Gastrocnemius medialis (tissue), 4 donors: Measurements from ENCODE around the gene ESYT2. TPM values are rescaled to one million over a fixed set of nuclear protein-coding genes. Genes with fewer than 3 reads are reported as not detected.
A peak's percentile ranks its signal among the peaks of the same experiment; 100 is the strongest.

Experiments used
- ATAC-seq, 2 donors: fragments of 150-250 bp; one replicate each; pipeline ENCODE4 v1.9.1; 2016
- DNase-seq, 2 donors: peaks; one replicate each; pipeline ENCODE4 v3.0.0-alpha.2; 2019
- H3K27ac ChIP-seq, 4 donors: fragments of 200-600 bp; sonication (generic); 1 replicate in 1 of 4; 2 replicates in 3 of 4; pipeline ENCODE4 v1.5.1; 2016 to 2018; ENCODE audit warnings: mild to moderate bottlenecking in 2 of 4, moderate library complexity in 1 of 4
- H3K27me3 ChIP-seq, 3 donors: fragments of 200-600 bp; sonication (generic) in 2 of 3; 1 replicate in 1 of 3; 2 replicates in 2 of 3; pipeline versions ENCODE4 v1.5.1 to v1.6.0; 2016 to 2019; ENCODE audit warnings: mild to moderate bottlenecking in 1 of 3, moderate library complexity in 1 of 3
- H3K36me3 ChIP-seq, 2 donors: fragments of 200-600 bp; sonication (generic) in 1 of 2; one replicate each; pipeline ENCODE4 v1.5.1; 2017 to 2018
- H3K4me1 ChIP-seq, 2 donors: fragments of 200-600 bp; sonication (generic) in 1 of 2; one replicate each; pipeline ENCODE4 v1.5.1; 2016 to 2017; ENCODE audit warnings: mild to moderate bottlenecking in 2 of 2
- H3K4me3 ChIP-seq, 4 donors: fragments of 200-600 bp; sonication (generic) in 3 of 4; 1 replicate in 1 of 4; 2 replicates in 3 of 4; pipeline ENCODE4 v1.5.1; 2016 to 2019; ENCODE audit warnings: mild to moderate bottlenecking in 2 of 4
- H3K9me3 ChIP-seq, 3 donors: fragments of 200-600 bp; sonication (generic) in 2 of 3; 1 replicate in 1 of 3; 2 replicates in 2 of 3; pipeline ENCODE4 v1.5.1; 2016 to 2019
- CTCF ChIP-seq, 5 experiments: fragments of 450-650 bp in 3 of 5; fragments of 200-600 bp in 2 of 5; sonication (generic) in 2 of 5; IDR thresholded peaks in 4 of 5; conservative IDR thresholded peaks in 1 of 5; 1 replicate in 4 of 5; 2 replicates in 1 of 5; pipeline ENCODE4 v1.5.1; 2016 to 2019; ENCODE audit warnings: antibody characterized with exemption in 5 of 5, mild to moderate bottlenecking in 3 of 5, moderate library complexity in 3 of 5
- POLR2A ChIP-seq, 2 donors: fragments of 450-650 bp; IDR thresholded peaks; one replicate each; pipeline ENCODE4 v1.6.1; 2017; ENCODE audit warnings: antibody characterized with exemption in 2 of 2, mild to moderate bottlenecking in 2 of 2, moderate library complexity in 2 of 2
- in situ Hi-C, 4 donors: fragments of 200-750 bp; cut with MboI; loops; one replicate each; pipeline versions ENCODE4 v1.15.0 to v1.8.0; 2017; ENCODE audit warnings: low sequenced_read_pairs in 4 of 4
- intact Hi-C: fragments of 100-400 bp; cut with DNase I; formaldehyde crosslinking; loops from one replicate; pipeline ENCODE4 v1.15.1; 2023; ENCODE audit warnings: low total_unique reads
- total RNA-seq, 4 donors: library from RNA; depleted of rRNA; stranded (reverse); fragments of >200 nt; gene quantifications; one replicate each; pipeline versions ENCODE4 v1.1.0 to v1.2.3, GENCODE V29; 2016

The ESYT2 gene
- total RNA-seq, 4 donors from 2014 or later = 67.5 to 106 (median 74.7) TPM

GRCh38 chr7:158695726-158696452 lies 133.4 kb downstream of the ESYT2 start:
- ATAC-seq (peak; percentile 60 to 92), DNase-seq (peak; percentile 30 to 69)
- Histone ChIP-seq H3K4me3 (peak overlapping the region in 1 of 4 donors; percentile 33), H3K36me3 (no peaks in the 10 kb centered on the region), H3K9me3 (no peaks in the 10 kb centered on the region), H3K27me3 (no peaks in the 10 kb centered on the region), H3K4me1 (no peaks in the 10 kb centered on the region), H3K27ac (peak overlapping the region in 1 of 4 donors; percentile 17)
- in situ Hi-C loops = loop anchor here in 1 of 4 donors (10.0 kb wide), 1 partner anchor 279 kb away; no protein-coding TSS in a partner anchor
- TF ChIP-seq CTCF (IDR thresholded peaks at IDR 0.05 in 4 of 5, conservative IDR thresholded peaks at IDR 0.05 in 1 of 5) (peak in 4 of 5 experiments; percentile 26 to 56 (median 30)), POLR2A (IDR thresholded peaks at IDR 0.05) (no peak)
- intact Hi-C loops = loop anchor here (2.0 kb wide), 1 partner anchor 281 kb away; no protein-coding TSS in a partner anchor

GRCh38 chr7:158695056-158695455 lies 134.3 kb downstream of the ESYT2 start:
- in situ Hi-C loops = loop anchor here in 1 of 4 donors (10.0 kb wide), 1 partner anchor 280 kb away; no protein-coding TSS in a partner anchor
- intact Hi-C loops = no loop called here
- no peaks in the 10 kb centered on the region for H3K27me3 ChIP-seq
- H3K27ac ChIP-seq = no peak overlapping the region
- no peaks in the 10 kb centered on the region for H3K36me3 ChIP-seq
- DNase-seq (no peak), ATAC-seq (no peak)
- no peak overlapping the region for H3K4me3 ChIP-seq
- TF ChIP-seq POLR2A (IDR thresholded peaks at IDR 0.05) = no peak
- no peak for TF ChIP-seq CTCF (IDR thresholded peaks at IDR 0.05 in 4 of 5, conservative IDR thresholded peaks at IDR 0.05 in 1 of 5)
- no peaks in the 10 kb centered on the region for H3K4me1 ChIP-seq
- H3K9me3 ChIP-seq = no peaks in the 10 kb centered on the region

GRCh38 chr7:158694650-158695049 lies 134.7 kb downstream of the ESYT2 start:
- Histone ChIP-seq H3K27ac (no peak overlapping the region), H3K27me3 (no peaks in the 10 kb centered on the region), H3K36me3 (peaks cover 0 to under 1% of the 10 kb centered on the region in 2 donors), H3K4me1 (no peaks in the 10 kb centered on the region), H3K4me3 (no peak overlapping the region), H3K9me3 (no peaks in the 10 kb centered on the region)
- TF ChIP-seq CTCF (IDR thresholded peaks at IDR 0.05 in 4 of 5, conservative IDR thresholded peaks at IDR 0.05 in 1 of 5) = no peak
- TF ChIP-seq POLR2A (IDR thresholded peaks at IDR 0.05) = no peak
- in situ Hi-C loops (loop anchor here in 1 of 4 donors (10.0 kb wide), 1 partner anchor 280 kb away; no protein-coding TSS in a partner anchor), intact Hi-C loops (no loop called here)
- no peak for ATAC-seq
- DNase-seq = no peak

GRCh38 chr7:158689488-158689887 lies 139.8 kb downstream of the ESYT2 start:
- ATAC-seq = no peak
- H3K9me3 ChIP-seq = no peaks in the 10 kb centered on the region
- intact Hi-C loops = no loop called here
- in situ Hi-C loops = no loop called here
- DNase-seq = no peak
- H3K4me1 ChIP-seq = no peaks in the 10 kb centered on the region
- H3K36me3 ChIP-seq = peaks cover 0 to 6% of the 10 kb centered on the region in 2 donors
- no peaks in the 10 kb centered on the region for H3K27me3 ChIP-seq
- no peak overlapping the region for H3K4me3 ChIP-seq
- TF ChIP-seq CTCF (IDR thresholded peaks at IDR 0.05 in 4 of 5, conservative IDR thresholded peaks at IDR 0.05 in 1 of 5) (no peak), POLR2A (IDR thresholded peaks at IDR 0.05) (no peak)
- no peak overlapping the region for H3K27ac ChIP-seq
